22Rv1 (cell line): Measurements from ENCODE around the gene FAM9C.

Experiments
- ZFX ChIP-seq: fragments of 450-650 bp; IDR thresholded peaks from 2 replicates; pipeline ENCODE4 v1.6.1; 2017; ENCODE audit warnings: antibody characterized with exemption, borderline replicate concordance
- TF ChIP-seq, protein P1 (sequence below): fragments of 450-650 bp; IDR thresholded peaks from 2 replicates; pipeline ENCODE4 v1.5.1; 2017; ENCODE audit warnings: mild to moderate bottlenecking

DNA sequence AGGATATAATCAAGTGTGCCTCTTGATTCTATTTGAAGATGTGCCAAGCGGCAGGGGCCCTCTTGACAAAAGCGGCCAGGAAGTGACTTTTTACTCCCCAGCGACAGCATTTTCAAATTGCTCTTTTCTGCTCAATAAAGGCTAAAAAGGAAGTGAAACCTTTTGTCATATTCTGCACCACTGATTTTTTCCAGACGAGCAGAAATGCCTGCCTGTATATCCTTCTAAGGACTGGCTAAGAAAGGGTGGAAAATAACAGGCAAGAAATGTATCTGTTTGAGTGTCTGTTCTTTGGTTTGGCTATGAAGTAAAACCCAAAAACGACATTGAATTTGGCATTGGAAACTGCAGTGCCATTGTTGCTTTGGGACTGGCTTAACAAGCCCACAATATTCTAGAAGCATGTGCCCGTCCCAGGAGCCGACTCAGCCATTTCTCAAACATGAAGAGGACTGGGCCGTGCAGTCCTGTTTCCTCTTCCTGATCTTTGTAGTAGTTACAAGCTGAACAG lies 44.1 kb downstream of the FAM9C start:
- TF ChIP-seq, protein P1, sequence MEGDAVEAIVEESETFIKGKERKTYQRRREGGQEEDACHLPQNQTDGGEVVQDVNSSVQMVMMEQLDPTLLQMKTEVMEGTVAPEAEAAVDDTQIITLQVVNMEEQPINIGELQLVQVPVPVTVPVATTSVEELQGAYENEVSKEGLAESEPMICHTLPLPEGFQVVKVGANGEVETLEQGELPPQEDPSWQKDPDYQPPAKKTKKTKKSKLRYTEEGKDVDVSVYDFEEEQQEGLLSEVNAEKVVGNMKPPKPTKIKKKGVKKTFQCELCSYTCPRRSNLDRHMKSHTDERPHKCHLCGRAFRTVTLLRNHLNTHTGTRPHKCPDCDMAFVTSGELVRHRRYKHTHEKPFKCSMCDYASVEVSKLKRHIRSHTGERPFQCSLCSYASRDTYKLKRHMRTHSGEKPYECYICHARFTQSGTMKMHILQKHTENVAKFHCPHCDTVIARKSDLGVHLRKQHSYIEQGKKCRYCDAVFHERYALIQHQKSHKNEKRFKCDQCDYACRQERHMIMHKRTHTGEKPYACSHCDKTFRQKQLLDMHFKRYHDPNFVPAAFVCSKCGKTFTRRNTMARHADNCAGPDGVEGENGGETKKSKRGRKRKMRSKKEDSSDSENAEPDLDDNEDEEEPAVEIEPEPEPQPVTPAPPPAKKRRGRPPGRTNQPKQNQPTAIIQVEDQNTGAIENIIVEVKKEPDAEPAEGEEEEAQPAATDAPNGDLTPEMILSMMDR = no peak
- TF ChIP-seq ZFX = no peak
